ENCODE results near the gene MINK1. TPM values are rescaled to one million over a fixed set of nuclear protein-coding genes. Genes with fewer than 3 reads are reported as not detected.
"Not testable (repeated sequence)": the region's sequence is repeated elsewhere in the genome, so short reads cannot be mapped to it uniquely, and the experiment has no call there.

MINK1 gene
- total RNA-seq, 1 donor from 2014 or later: 65.3 TPM

DNA sequence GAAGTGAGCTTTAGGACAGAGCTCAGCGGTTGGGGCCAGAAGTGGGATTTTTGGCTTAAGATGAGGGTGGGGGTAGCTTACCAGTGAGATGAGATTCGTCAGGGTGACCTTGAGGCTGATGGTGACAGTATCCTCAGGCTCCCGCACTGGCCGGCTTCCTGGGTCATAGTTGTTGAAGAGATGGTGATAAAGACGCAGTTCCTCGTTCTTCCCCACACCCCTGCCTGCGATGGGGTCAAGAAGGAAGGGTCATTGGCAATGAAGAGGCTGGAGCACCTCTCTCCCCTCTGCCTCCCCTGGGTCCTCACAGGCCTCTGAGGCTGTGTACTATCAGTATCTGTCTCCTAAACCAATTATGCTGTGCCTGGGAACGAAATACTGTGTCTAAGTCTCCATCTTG, 69.4 kb downstream of the MINK1 start:
- Mint-ChIP-seq H3K9me3 (no peaks in the 10 kb centered on the region), H3K36me3 (ENCODE audit: low read depth) (no peaks in the 10 kb centered on the region), H3K27me3 (peaks cover 2% of the 10 kb centered on the region), H3K27ac (peak overlapping the region; percentile 73), H3K4me1 (peaks cover 47% of the 10 kb centered on the region), H3K4me3 (peak overlapping the region; percentile 49)
- TF ChIP-seq, protein P1, sequence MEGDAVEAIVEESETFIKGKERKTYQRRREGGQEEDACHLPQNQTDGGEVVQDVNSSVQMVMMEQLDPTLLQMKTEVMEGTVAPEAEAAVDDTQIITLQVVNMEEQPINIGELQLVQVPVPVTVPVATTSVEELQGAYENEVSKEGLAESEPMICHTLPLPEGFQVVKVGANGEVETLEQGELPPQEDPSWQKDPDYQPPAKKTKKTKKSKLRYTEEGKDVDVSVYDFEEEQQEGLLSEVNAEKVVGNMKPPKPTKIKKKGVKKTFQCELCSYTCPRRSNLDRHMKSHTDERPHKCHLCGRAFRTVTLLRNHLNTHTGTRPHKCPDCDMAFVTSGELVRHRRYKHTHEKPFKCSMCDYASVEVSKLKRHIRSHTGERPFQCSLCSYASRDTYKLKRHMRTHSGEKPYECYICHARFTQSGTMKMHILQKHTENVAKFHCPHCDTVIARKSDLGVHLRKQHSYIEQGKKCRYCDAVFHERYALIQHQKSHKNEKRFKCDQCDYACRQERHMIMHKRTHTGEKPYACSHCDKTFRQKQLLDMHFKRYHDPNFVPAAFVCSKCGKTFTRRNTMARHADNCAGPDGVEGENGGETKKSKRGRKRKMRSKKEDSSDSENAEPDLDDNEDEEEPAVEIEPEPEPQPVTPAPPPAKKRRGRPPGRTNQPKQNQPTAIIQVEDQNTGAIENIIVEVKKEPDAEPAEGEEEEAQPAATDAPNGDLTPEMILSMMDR (IDR thresholded peaks at IDR 0.05): no peak
- CTCF ChIA-PET: interaction anchor here (0.6 to 2.0 kb wide), 2 partner anchors 35 to 85 kb away, joined by 6 to 10 read pairs; partner anchors contain the start of gene CAMTA2
- DNase-seq (no peak), ATAC-seq (ENCODE audit: low read depth) (no peak)
- POLR2A ChIA-PET: interaction anchor here (0.8 to 4.7 kb wide), 3 partner anchors 37 to 64 kb away, joined by 3 to 26 read pairs (median 8); partner anchors contain the start of genes PFN1, RNF167 and SLC25A11
- intact Hi-C loops (cut with micrococcal nuclease): loop anchor here (5.0 kb wide), 2 partner anchors 175 to 335 kb away; partner anchors contain the start of gene ZFP3

DNA sequence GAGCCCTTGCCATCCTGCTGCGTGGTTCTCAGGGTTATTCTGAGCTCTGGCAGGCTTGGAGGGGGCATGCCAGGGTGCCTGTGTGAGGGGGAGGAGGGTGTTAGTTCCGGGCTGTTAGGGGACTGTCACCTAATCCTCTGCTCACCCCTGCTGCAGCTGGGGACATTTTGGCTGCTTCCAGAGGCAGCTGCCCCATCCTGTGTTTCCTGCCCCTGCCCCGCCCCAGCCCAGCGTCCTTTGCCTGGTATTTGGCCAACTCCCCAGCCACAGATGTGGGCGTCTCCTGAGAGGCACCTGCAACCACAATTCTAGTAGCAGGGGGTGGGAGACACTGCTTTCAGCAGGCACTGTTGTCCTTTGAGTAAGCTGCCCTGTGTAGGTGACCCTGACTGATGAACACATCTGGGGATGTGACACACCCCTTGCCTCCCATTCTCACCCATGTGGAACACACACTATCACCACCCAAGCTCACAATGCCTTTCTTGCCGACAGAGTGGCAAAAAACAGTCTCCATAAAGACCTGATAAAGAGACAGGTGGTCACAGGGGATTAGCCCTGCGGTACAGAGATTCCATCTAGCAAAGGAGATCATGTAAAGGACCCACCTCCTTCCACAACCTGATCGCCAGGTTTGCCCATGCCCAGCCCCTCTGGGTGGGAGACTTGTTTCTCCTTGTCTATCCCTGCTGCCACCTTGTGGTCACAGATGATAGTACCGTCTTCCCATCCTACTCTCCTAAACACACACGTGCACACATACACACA, 70.1 kb downstream of the MINK1 start, which contains the start of gene CHRNE:
CHRNE (minus strand) TSS at position 48 of the 768 bp plus-strand sequence; CDS start at position 13, 35 bp downstream.
- intact Hi-C loops (cut with micrococcal nuclease): loop anchor here (1.0 to 5.0 kb wide), 3 partner anchors 174 to 336 kb away; partner anchors contain the start of genes ARRB2 and ZFP3
- ChIA-PET POLR2A (interaction anchor here (0.6 to 2.4 kb wide), 3 partner anchors 45 to 112 kb away, joined by 3 to 8 read pairs (median 3); partner anchors contain the start of gene PFN1), CTCF (interaction anchor here (0.7 to 2.0 kb wide), 4 partner anchors 17 to 85 kb away, joined by 3 to 10 read pairs (median 3); partner anchors contain the start of gene CAMTA2)
- H3K27me3 Mint-ChIP-seq: peaks cover 2% of the 10 kb centered on the region
- no peaks in the 10 kb centered on the region for H3K36me3 Mint-ChIP-seq (ENCODE audit: low read depth)
- DNase-seq: peak; percentile 49
- H3K4me1 Mint-ChIP-seq: peaks cover 44% of the 10 kb centered on the region
- ATAC-seq (ENCODE audit: low read depth): peak; percentile 41
- H3K27ac Mint-ChIP-seq: peak within 1 kb of the TSS; percentile 73
- TF ChIP-seq, protein P1 (IDR thresholded peaks at IDR 0.05): no peak
- H3K9me3 Mint-ChIP-seq: no peaks in the 10 kb centered on the region
- H3K4me3 Mint-ChIP-seq: peak within 1 kb of the TSS; percentile 49

DNA sequence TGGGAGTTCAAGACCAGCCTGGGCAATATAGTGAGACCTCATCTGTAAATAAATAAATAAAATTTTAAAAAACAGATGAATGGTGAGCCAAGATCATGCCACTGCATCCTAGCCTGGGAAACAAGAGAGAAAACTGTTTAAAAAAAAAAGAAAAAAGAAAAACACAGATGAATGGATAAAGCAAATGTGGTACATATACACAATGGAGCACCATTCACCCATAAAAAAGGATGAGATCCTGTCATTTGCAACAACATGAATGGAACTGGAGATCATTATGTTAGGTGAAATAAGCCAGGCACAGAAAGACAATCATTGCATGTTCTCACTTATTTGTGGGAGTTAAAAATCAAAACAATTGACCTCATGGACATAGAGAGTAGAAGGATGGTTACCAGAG, 73.5 kb downstream of the MINK1 start:
- H3K4me3 Mint-ChIP-seq; ATAC-seq (ENCODE audit: low read depth); DNase-seq; H3K27ac Mint-ChIP-seq; H3K36me3 Mint-ChIP-seq (ENCODE audit: low read depth); CTCF ChIA-PET; H3K9me3 Mint-ChIP-seq; intact Hi-C loops (cut with micrococcal nuclease); H3K27me3 Mint-ChIP-seq: not testable (repeated sequence)
- H3K4me1 Mint-ChIP-seq: peaks cover 20% of the 10 kb centered on the region
- POLR2A ChIA-PET: interaction anchor here (0.6 kb wide), 1 partner anchor 408 kb away, joined by 5 read pairs; the partner anchor contains the start of gene SPNS2

DNA sequence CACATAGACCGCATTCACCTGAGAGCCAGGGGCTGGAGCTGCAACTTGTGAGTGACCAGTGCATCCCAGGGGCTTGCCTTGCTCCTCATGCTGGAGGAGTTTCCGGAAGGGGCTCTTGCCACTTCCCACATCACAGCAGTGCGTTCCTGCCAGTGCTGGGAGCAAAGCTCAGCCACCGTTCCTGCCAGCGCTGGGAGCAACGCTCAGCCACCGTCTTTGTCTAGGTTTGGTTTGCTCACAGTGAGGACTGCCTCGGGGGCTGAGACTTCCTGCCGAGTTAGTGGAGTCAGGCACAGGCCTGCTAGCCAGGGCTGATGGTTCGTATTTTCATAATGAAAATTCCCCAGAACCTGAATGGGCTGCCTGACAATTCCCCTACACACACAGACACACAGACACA, 75.2 kb downstream of the MINK1 start:
- intact Hi-C loops (cut with micrococcal nuclease): loop anchor here (2.0 kb wide), 1 partner anchor 40 kb away; the partner anchor contains the start of gene PFN1
- Mint-ChIP-seq H3K36me3 (ENCODE audit: low read depth) (no peaks in the 10 kb centered on the region), H3K27me3 (peaks cover 2% of the 10 kb centered on the region), H3K9me3 (no peaks in the 10 kb centered on the region), H3K27ac (no peak overlapping the region), H3K4me3 (no peak overlapping the region), H3K4me1 (peaks cover 4% of the 10 kb centered on the region)
- no peak for ATAC-seq (ENCODE audit: low read depth)
- no peak for DNase-seq
- TF ChIP-seq, protein P1 (IDR thresholded peaks at IDR 0.05): no peak
- POLR2A ChIA-PET: interaction anchor here (1.0 to 1.3 kb wide), 6 partner anchors 31 to 111 kb away, joined by 3 to 11 read pairs (median 6); partner anchors contain the start of genes CAMTA2, RNF167, SLC25A11 and SPAG7
- CTCF ChIA-PET: interaction anchor here (0.9 to 2.6 kb wide), 12 partner anchors 9 to 198 kb away, joined by 3 to 38 read pairs (median 4); partner anchors contain the start of genes ARRB2, C17orf107, CAMTA2 and RNF167

DNA sequence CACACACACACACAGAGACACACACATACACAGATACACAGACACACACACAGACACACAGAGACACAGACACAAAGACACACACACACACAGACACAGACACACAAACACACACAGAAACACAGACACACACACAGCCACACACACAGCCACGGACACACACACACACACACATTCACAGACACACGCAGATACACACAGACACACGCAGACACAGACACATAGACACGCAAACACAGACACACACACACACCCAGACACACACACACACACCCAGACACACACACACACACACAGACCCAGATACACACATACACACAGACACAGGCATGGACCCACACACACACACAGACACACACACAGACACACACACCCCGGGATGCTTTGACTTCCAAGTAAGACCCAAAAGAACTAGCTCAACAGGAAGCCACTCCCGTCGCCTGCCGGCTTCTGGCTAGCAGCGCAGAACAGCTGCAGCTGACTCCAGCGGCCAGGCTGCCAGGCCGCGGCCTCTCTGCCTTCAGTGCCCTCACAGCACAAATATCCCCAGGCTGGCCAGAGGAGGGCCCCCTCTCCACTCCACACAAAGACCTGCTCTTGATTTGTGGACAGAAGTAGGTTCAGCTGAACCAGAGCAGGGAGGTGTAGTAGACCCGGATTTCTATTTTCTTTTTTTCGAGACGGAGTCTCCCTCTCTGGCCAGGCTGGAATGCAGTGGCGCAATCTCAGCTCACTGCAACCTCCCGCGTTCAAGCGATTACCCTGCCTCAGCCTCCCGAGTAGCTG, 75.8 kb downstream of the MINK1 start:
- intact Hi-C loops (cut with micrococcal nuclease): loop anchor here (1.0 to 2.0 kb wide), 5 partner anchors 40 to 110 kb away; partner anchors contain the start of genes CAMTA2, PFN1 and SPAG7
- peaks cover 2% of the 10 kb centered on the region for H3K27me3 Mint-ChIP-seq
- peak; percentile 61 for DNase-seq
- H3K4me1 Mint-ChIP-seq: no peaks in the 10 kb centered on the region
- no peak overlapping the region for H3K4me3 Mint-ChIP-seq
- ChIA-PET CTCF (interaction anchor here (0.6 to 2.6 kb wide), 22 partner anchors 10 to 199 kb away, joined by 3 to 38 read pairs (median 4); partner anchors contain the start of genes ARRB2, C17orf107, CAMTA2 and PFN1), POLR2A (interaction anchor here (0.6 to 1.3 kb wide), 11 partner anchors 31 to 474 kb away, joined by 3 to 11 read pairs (median 5); partner anchors contain the start of genes CAMTA2, PFN1, RNF167 and SLC25A11)
- peak; percentile 99 for ATAC-seq (ENCODE audit: low read depth)
- H3K27ac Mint-ChIP-seq: no peak overlapping the region
- no peaks in the 10 kb centered on the region for H3K36me3 Mint-ChIP-seq (ENCODE audit: low read depth)
- TF ChIP-seq, protein P1 (IDR thresholded peaks at IDR 0.05): no peak
- no peaks in the 10 kb centered on the region for H3K9me3 Mint-ChIP-seq
